IPS-18a (cell line): Measurements from ENCODE around the gene NEK9.

ENCODE experiments used
- H3K27ac ChIP-seq: one replicate; pipeline ENCODE4 v1.5.1; 2013; ENCODE audit warnings: low read length
- H3K27me3 ChIP-seq: one replicate; pipeline ENCODE4 v1.6.1; 2013; ENCODE audit warnings: mild to moderate bottlenecking, low read length; ENCODE audit not compliant: control insufficient read depth, insufficient read depth
- H3K36me3 ChIP-seq: one replicate; pipeline ENCODE4 v1.6.1; 2013; ENCODE audit warnings: low read depth, low read length; ENCODE audit not compliant: control insufficient read depth
- H3K4me1 ChIP-seq: one replicate; pipeline ENCODE4 v1.6.1; 2013; ENCODE audit warnings: low read depth, low read length; ENCODE audit not compliant: control insufficient read depth
- H3K4me3 ChIP-seq: one replicate; pipeline ENCODE4 v1.5.1; 2013; ENCODE audit warnings: low read length
- H3K9ac ChIP-seq: one replicate; pipeline ENCODE4 v1.6.1; 2013; ENCODE audit warnings: mild to moderate bottlenecking, low read length, moderate library complexity
- H3K9me3 ChIP-seq: one replicate; pipeline ENCODE4 v1.6.1; 2013; ENCODE audit warnings: low read depth, low read length; ENCODE audit not compliant: control insufficient read depth

Gene NEK9

DNA sequence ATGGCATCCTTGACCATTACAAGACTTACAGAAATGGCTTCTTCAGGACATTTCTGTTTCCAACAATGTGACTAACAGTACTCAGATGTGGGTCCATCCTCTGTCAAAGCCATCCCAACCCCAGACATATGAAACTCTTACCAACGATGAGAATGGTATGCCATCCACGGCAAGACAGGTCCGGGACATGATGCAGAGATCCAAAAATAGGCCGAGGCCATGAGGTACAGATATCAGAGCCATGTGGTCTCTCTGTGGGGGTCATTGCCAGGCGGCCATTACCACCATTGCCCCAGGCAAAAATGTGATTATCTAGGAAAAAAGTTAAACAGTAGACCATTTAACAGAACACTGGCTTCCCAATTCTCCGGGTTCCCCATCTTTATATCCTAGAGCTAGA, 29.9 kb downstream of the NEK9 start:
- Histone ChIP-seq H3K27me3 (no peaks in the 10 kb centered on the region), H3K27ac (no peak overlapping the region), H3K9ac (no peak overlapping the region), H3K4me1 (no peaks in the 10 kb centered on the region), H3K36me3 (peaks cover 67% of the 10 kb centered on the region), H3K4me3 (no peak overlapping the region), H3K9me3 (no peaks in the 10 kb centered on the region)

DNA sequence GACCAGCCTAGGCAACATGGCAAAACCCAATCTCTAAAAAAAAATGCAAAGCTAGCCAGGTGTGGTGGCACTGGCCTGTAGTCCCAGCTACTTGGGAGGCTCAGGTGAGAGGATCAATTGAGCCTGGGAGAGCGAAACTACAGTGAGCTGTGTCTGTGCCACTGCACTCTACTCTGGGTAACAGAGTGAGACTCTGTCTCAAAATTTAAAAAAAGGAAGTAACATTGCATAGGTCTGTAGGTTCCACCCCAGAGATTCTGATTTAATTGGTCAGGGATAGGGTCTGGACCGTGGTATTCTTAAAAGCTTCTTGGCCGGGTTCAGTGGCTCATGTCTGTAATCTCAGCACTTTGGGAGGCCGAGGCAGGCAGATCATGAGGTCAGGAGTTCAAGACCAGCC, 31.2 kb downstream of the NEK9 start:
- no peaks in the 10 kb centered on the region for H3K4me1 ChIP-seq
- no peaks in the 10 kb centered on the region for H3K27me3 ChIP-seq
- no peaks in the 10 kb centered on the region for H3K9me3 ChIP-seq
- peaks cover 59% of the 10 kb centered on the region for H3K36me3 ChIP-seq
- no peak overlapping the region for H3K4me3 ChIP-seq
- H3K27ac ChIP-seq: no peak overlapping the region
- no peak overlapping the region for H3K9ac ChIP-seq

DNA sequence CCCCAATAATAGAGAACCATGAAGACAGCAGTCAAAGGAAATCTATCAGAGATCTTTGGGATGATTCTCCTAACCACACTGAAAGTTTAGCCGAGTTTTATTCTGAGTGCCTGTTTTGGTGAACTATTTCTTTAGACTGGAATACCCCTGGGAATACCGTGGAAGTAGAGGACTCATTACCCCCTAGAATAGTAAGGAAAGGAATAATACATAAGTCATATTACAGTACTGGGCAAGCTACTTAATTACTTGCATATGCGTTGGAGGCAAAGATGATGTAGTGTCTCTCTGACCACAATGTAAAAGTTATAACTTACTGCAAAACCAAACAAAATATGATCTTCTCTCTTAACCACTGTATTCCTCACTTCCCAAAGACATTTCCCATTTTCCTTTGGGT, 32.0 kb downstream of the NEK9 start:
- H3K27me3 ChIP-seq: no peaks in the 10 kb centered on the region
- no peak overlapping the region for H3K4me3 ChIP-seq
- no peak overlapping the region for H3K27ac ChIP-seq
- no peak overlapping the region for H3K9ac ChIP-seq
- H3K4me1 ChIP-seq: no peaks in the 10 kb centered on the region
- peaks cover 59% of the 10 kb centered on the region for H3K36me3 ChIP-seq
- H3K9me3 ChIP-seq: no peaks in the 10 kb centered on the region

DNA sequence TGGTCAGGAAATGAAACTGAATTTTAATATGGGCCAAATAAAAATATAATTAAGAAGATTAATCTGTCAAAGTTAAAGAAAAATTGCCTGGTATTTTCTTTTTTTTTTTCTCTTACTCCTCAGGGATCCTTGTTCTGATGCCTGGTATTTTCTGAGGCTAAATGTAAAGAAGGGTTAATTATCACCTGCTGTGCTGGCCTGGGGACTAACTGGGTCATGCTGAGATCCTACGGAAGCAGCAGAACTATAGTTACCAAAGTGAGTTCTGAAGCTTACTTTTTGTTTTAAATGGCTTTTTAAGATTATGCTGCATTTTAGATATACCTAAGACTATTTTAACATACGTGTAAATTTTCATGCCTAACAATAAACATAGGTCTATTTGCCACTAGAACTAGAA, 34.1 kb downstream of the NEK9 start:
- Histone ChIP-seq H3K4me3 (peak overlapping the region; percentile 8), H3K27ac (no peak overlapping the region), H3K4me1 (no peaks in the 10 kb centered on the region), H3K9ac (no peak overlapping the region), H3K9me3 (no peaks in the 10 kb centered on the region), H3K27me3 (no peaks in the 10 kb centered on the region), H3K36me3 (peaks cover 51% of the 10 kb centered on the region)

DNA sequence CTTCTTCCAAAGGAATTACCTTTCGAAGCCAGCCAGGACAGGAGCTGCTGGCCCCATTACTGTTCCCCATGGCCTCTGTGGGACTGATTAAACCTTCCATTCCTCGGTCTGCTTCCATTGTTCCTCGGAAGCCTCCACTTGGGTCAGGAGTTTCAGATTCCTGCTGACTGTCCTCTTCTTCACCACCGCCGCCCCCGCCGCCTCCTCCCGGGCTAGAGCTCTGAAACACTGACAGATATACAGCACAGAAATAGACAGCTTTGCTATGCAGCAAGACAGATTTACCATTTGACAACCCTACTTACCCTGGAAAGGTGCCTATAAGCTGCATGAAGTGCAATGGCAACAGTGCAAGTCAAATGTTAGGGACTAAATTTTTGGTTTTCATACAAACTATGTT, 35.6 kb downstream of the NEK9 start:
- no peak overlapping the region for H3K4me3 ChIP-seq
- H3K4me1 ChIP-seq: no peaks in the 10 kb centered on the region
- no peaks in the 10 kb centered on the region for H3K27me3 ChIP-seq
- H3K27ac ChIP-seq: no peak overlapping the region
- no peak overlapping the region for H3K9ac ChIP-seq
- no peaks in the 10 kb centered on the region for H3K9me3 ChIP-seq
- H3K36me3 ChIP-seq: peaks cover 51% of the 10 kb centered on the region

DNA sequence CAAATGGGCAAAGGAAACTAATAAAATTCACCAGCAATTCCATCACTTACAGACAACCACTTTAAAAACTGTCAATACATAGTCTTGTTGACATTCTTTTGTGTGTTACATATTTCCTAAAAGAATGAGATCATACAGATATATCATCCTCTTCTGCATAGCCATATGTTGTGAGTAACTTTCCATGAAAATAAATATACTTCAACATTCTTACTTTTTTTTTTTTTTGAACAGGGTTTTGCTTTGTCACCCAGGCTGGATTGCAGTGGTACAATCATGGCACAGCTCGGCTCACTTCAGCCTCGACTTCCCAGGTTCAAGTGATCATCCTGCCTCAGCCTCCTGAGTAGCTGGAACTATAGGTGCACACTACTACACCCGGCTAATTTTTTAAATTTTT, 36.5 kb downstream of the NEK9 start:
- Histone ChIP-seq H3K27me3 (no peaks in the 10 kb centered on the region), H3K36me3 (peaks cover 49% of the 10 kb centered on the region), H3K27ac (no peak overlapping the region), H3K4me1 (no peaks in the 10 kb centered on the region), H3K9ac (no peak overlapping the region), H3K9me3 (no peaks in the 10 kb centered on the region), H3K4me3 (no peak overlapping the region)

DNA sequence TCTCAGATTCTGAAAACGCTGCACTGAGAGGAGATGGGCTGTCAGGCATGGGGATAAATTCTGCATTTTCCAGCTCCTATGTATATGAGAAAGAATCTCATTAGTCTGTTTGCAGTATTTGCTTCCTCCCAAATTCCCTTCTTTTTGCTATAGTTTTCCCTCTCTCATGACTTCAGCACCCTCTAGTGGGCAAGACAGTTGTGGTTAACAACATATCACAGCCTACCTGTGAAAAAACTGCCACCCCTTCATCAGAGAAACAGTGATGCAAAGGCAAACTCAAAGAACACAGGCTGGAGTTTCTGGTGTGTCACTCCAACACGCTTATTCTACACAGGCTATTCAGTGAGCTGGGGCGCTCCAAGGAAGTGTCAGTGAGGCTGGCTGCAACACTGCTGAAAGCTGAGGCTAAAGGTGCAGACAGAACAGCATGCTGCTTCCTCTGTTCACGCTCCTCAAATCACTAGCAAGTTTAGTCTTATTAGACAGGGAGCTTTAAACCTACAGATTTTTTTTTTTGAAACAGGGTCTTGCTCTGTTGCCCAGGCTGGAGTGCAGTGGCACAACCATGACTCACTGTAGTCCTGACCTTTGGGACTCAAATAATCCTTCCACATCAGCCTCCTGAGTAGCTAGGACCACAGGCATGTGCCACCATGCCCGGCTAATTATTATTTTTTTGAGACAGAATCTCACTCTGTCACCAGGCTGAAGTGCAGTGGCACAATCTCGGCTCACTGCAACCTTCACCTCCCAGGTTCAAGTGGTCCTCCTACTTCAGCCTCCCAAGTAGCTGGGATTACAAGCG, 38.1 kb downstream of the NEK9 start:
- Histone ChIP-seq H3K36me3 (peaks cover 52% of the 10 kb centered on the region), H3K9me3 (no peaks in the 10 kb centered on the region), H3K4me1 (no peaks in the 10 kb centered on the region), H3K27ac (no peak overlapping the region), H3K4me3 (no peak overlapping the region), H3K9ac (no peak overlapping the region), H3K27me3 (no peaks in the 10 kb centered on the region)

DNA sequence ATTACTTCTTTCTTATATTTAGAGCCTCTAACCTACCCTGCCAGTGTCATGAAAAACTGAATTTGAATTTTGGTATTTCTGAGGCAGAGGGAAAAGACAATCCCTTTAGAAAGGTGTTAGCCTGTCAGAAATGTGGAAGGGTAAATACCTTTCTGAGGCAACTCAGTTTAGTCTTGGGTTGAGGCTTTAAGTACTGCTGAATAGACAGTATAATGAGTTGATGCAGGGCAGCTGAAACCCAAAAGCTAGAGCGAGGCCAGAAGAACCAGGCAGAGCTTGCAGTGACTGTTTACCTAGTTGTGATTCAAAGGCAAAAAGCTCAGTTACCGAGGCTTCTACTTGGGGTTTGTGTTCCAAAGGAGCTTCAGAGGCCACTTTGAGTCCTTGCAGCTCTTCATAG, 38.7 kb downstream of the NEK9 start:
- peaks cover 56% of the 10 kb centered on the region for H3K36me3 ChIP-seq
- H3K27me3 ChIP-seq: no peaks in the 10 kb centered on the region
- H3K9ac ChIP-seq: no peak overlapping the region
- H3K9me3 ChIP-seq: no peaks in the 10 kb centered on the region
- H3K4me1 ChIP-seq: no peaks in the 10 kb centered on the region
- H3K27ac ChIP-seq: no peak overlapping the region
- H3K4me3 ChIP-seq: no peak overlapping the region

DNA sequence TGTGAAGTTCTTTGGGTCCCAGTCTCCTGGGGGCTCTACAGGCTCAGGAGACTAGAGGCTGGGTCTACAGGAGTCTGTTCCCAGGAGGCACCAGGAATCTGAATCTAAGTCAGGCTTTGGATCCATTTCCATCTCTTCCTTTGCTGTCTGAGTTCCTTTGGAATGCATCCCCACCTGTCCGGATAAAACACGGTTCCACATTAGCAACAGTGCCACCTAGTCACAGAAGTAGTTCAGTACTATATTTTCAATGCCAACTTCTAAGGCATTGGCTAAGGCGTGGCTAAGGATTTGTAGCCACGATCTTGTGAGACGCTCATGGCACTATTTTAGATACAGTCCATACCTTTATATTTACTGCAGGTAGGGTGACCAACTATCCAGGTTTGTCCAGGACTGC, 42.3 kb downstream of the NEK9 start:
- H3K36me3 ChIP-seq: peaks cover 55% of the 10 kb centered on the region
- H3K27ac ChIP-seq: no peak overlapping the region

DNA sequence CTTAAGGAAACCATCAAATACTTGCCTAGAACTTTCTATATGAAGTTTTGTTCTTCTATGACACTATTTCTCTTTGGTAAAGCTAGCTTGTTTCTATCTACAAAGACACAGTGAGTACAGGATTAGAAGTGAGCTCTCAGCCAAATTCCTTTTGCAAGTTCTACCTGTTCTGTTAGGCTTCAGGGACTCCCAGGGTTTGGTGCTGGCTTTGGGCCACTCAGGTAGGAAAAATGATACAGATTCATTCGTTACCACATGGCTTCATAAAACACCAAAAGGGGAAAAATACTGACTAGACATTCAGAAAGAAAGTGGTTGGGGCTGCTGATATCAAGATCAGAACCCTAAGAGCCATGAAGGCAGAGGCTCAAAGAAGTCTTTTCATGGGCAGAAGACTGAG, 43.6 kb downstream of the NEK9 start:
- Histone ChIP-seq H3K9me3 (no peaks in the 10 kb centered on the region), H3K4me1 (no peaks in the 10 kb centered on the region), H3K27me3 (no peaks in the 10 kb centered on the region), H3K9ac (no peak overlapping the region), H3K36me3 (peaks cover 53% of the 10 kb centered on the region), H3K27ac (no peak overlapping the region), H3K4me3 (no peak overlapping the region)

More for the DNA sequence above, 42.3 kb downstream of the NEK9 start:
- H3K9me3 ChIP-seq: no peaks in the 10 kb centered on the region
- no peak overlapping the region for H3K4me3 ChIP-seq
- H3K27me3 ChIP-seq: no peaks in the 10 kb centered on the region
- no peaks in the 10 kb centered on the region for H3K4me1 ChIP-seq
- no peak overlapping the region for H3K9ac ChIP-seq

DNA sequence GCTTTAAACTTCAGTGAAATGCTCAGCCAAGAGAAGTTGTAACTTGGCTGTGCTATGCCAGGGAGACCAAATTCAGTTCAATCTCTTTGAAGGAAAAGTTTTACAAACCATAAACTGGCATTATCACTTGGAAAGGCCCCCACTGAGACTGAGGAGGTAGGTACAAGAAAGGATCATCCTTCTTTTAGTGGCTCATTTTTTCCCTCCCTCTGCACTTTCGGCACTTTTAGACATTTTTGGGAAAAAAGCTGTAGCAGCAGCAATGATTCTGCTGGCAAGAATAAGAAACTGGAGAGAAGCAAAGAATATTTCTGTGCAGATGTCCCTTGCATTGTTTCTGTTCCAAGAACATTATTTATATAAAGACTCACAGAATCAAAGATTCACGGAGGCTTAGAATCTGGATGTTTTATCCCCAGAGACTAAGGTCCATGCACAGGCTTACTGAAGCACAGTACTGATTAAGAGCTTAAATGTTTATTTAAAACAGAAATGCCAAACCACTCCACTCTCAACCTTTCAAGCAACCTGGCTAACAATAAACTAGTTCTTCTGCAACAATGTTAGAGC, 45.1 kb downstream of the NEK9 start:
- H3K4me1 ChIP-seq: no peaks in the 10 kb centered on the region
- no peak overlapping the region for H3K4me3 ChIP-seq
- no peaks in the 10 kb centered on the region for H3K27me3 ChIP-seq
- no peak overlapping the region for H3K27ac ChIP-seq
- no peaks in the 10 kb centered on the region for H3K9me3 ChIP-seq
- H3K36me3 ChIP-seq: peaks cover 37% of the 10 kb centered on the region
- H3K9ac ChIP-seq: no peak overlapping the region

DNA sequence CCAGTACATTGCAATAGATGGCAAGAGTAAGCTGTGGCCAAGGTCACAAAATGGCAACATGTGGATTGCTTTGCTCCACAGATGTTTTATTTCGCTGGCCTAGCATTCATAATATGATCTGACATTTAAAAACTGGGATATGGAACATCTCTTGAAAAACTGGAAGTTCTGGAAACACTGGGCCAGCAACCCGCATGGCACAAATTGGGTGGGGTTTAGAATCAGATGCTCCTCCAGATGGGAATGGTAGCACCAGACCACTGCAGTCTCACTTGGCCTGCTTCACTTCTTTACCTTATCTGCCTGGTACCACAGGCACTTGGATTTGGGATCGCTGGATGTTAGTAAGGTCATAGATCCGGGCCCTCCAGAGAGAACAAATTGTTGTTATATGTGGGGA, 47.3 kb downstream of the NEK9 start:
- H3K9me3 ChIP-seq: no peaks in the 10 kb centered on the region
- H3K4me3 ChIP-seq: no peak overlapping the region
- no peaks in the 10 kb centered on the region for H3K27me3 ChIP-seq
- no peak overlapping the region for H3K9ac ChIP-seq
- no peaks in the 10 kb centered on the region for H3K4me1 ChIP-seq
- H3K27ac ChIP-seq: no peak overlapping the region
- peaks cover 19% of the 10 kb centered on the region for H3K36me3 ChIP-seq
